HG02763 (cell line): ENCODE data around the gene LAMA3.

Source experiments
- ATAC-seq: cut with Tn5 transposase; IDR thresholded peaks from one replicate; pipeline ENCODE4 v1.9.1; 2021; ENCODE audit warnings: mild to moderate bottlenecking, moderate library complexity; ENCODE audit not compliant: unreplicated experiment

The LAMA3 gene

GRCh38 chr18:23689031-23689615, at the start of gene LAMA3:
Gene LAMA3, plus strand, starts transcription at chr18:23689453. Its CDS starts 231 bp downstream, at chr18:23689684.
- ATAC-seq: peak; percentile 58

- ATAC-seq: no peak
These were observed 49.2 kb upstream of the LAMA3 start for GRCh38 chr18:23640052-23640451.

GRCh38 chr18:23641143-23641720, 48.0 kb upstream of the LAMA3 start:
- no peak for ATAC-seq

GRCh38 chr18:23641937-23642666, 47.2 kb upstream of the LAMA3 start:
- no peak for ATAC-seq

- no peak for ATAC-seq
These were observed 45.3 kb upstream of the LAMA3 start for GRCh38 chr18:23643815-23644490.

GRCh38 chr18:23645568-23646175, 43.6 kb upstream of the LAMA3 start:
- no peak for ATAC-seq

- ATAC-seq: no peak
These were observed 43.0 kb upstream of the LAMA3 start for GRCh38 chr18:23646282-23646681.

- no peak for ATAC-seq
These were observed 40.8 kb upstream of the LAMA3 start for GRCh38 chr18:23648456-23648855.

- ATAC-seq: no peak
These were observed 40.2 kb upstream of the LAMA3 start for GRCh38 chr18:23648940-23649607.

- ATAC-seq: no peak
These were observed 38.0 kb upstream of the LAMA3 start for GRCh38 chr18:23650968-23651927.

GRCh38 chr18:23652232-23652631, 37.0 kb upstream of the LAMA3 start:
- no peak for ATAC-seq

GRCh38 chr18:23658285-23658684, 31.0 kb upstream of the LAMA3 start:
- no peak for ATAC-seq

GRCh38 chr18:23661735-23662308, 27.4 kb upstream of the LAMA3 start:
- ATAC-seq: no peak

- no peak for ATAC-seq
These were observed 26.7 kb upstream of the LAMA3 start, which contains the start of gene ANKRD29 for GRCh38 chr18:23662309-23663263. Gene ANKRD29, minus strand, starts transcription at chr18:23662911. Its CDS starts 181 bp downstream, at chr18:23662730.

- no peak for ATAC-seq
These were observed 24.6 kb upstream of the LAMA3 start for GRCh38 chr18:23664674-23665073.

- no peak for ATAC-seq
These were observed 22.1 kb upstream of the LAMA3 start for GRCh38 chr18:23667114-23667513.

GRCh38 chr18:23668731-23669130, 20.5 kb upstream of the LAMA3 start:
- no peak for ATAC-seq

GRCh38 chr18:23669202-23669766, 20.0 kb upstream of the LAMA3 start:
- ATAC-seq: no peak
